Measurements from ENCODE around the gene ROPN1.
"Not testable (repeated sequence)": the region's sequence is repeated elsewhere in the genome, so short reads cannot be mapped to it uniquely, and the experiment has no call there.

Gene ROPN1

DNA sequence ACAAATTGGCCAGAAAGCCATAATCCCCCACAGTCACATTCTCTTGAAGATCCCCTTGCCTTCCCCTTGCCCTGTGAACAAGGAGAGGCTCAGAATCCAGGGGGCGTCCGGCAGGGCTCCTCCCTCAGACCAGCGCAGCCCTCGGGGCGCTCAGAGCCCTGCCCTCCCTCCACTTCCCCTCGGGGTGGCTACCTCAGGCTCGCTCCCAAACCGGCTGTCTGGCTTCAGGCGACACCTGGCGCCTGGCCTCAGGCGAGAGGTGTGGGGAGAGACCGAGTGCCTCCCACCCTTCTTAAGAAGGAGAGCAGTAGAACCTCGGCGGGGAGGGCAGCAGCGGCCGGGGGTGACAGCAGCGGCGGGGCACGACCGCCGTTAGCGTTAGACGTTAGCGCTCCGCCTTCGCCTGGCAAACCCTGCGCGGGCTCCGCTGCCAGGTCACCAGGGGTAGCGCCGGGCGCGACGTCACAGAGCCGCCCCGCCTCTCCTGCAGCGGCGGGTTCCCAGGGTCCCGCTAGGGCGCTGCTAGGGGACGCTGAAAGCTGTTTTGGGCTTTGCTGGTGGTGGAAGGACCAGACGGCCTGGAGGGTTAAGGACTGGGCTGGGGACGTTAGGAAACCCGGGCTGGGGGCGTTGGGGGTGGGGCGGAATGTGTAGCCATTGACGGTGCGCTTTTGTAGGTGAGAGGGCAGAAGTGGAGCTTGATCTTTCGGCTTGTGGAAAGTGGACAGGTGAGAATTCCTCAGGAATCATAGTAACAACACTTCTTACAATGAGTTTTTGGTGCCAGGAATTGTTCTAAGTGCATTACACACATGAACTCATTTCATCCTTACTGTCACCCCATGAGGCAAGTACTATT, at the start of gene ROPN1:
Gene ROPN1 (minus strand): TSS at position 395 of the 859 bp plus-strand sequence. CDS start 11,643 bp downstream, outside the sequence.
- in situ Hi-C loops (cut with MboI; ENCODE audit: low sequenced_read_pairs), result not testable (repeated sequence)

GRCh38 chr3:124041553-124041952, 49.6 kb upstream of the ROPN1 start:
- in situ Hi-C loops (cut with MboI; ENCODE audit: low sequenced_read_pairs), result no loop called here

DNA sequence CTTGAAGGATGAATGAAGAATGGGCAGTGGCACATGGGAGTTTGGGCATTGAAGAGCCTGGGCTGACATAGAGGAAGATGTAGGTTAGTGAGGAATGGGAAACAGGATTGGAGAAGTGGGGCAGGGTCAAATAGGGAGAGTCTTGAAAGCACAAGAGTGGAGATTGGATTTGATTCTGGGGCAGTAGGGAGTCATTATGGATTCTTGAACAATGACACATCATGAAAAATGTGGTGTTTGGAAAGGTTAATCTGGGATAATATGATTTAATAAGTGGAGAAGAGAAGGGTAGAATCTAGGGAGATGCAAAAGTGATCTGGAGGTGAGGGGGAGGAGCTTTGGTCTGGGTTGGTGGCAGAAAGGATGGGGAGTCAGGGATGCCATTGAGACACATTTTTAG, 45.4 kb upstream of the ROPN1 start:
- in situ Hi-C loops (cut with MboI; ENCODE audit: low sequenced_read_pairs), result no loop called here

GRCh38 chr3:124036214-124036613, 44.3 kb upstream of the ROPN1 start:
- in situ Hi-C loops (cut with MboI; ENCODE audit: low sequenced_read_pairs), result not testable (repeated sequence)

GRCh38 chr3:124035463-124036121, 43.7 kb upstream of the ROPN1 start:
- in situ Hi-C loops (cut with MboI; ENCODE audit: low sequenced_read_pairs), result no loop called here

- in situ Hi-C loops (cut with MboI; ENCODE audit: low sequenced_read_pairs), result no loop called here
Observed at GRCh38 chr3:124034844-124035152, 42.9 kb upstream of the ROPN1 start.

GRCh38 chr3:124034016-124034843, 42.3 kb upstream of the ROPN1 start:
- in situ Hi-C loops (cut with MboI; ENCODE audit: low sequenced_read_pairs), result no loop called here

- in situ Hi-C loops (cut with MboI; ENCODE audit: low sequenced_read_pairs), result no loop called here
Observed at GRCh38 chr3:124033360-124034015, 41.6 kb upstream of the ROPN1 start, which contains the start of gene KALRN. KALRN (plus strand) TSS chr3:124033369.

GRCh38 chr3:124032881-124033359, 41.0 kb upstream of the ROPN1 start:
- in situ Hi-C loops (cut with MboI; ENCODE audit: low sequenced_read_pairs), result no loop called here

DNA sequence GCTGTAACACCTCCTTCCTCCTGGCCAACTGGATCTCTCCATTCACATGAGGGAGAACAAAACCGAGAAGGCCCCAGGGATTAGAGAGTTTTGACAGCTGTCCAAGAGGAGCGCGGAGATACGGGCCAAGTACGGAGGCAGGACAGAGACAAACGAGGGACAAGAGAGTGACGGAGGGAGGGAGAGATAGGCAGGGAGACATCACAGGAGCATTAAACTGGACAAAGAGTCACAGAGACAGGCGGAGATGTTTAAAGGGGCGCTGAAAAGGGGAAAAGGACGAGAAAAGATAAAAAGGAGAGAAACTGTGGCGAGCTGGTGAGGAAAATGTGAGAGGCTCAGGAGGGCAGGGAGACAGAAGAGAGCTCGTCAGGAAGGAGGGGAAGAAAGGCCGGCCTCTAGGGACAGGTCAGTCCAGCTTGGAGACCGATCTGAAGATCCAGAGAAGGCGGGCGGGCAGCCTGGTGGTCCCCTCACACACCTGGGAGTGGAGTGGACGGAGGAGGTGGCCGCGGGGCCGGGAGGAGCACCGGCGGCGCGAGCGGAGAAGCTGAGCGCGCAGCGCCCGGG, 40.5 kb upstream of the ROPN1 start:
- in situ Hi-C loops (cut with MboI; ENCODE audit: low sequenced_read_pairs), result no loop called here

DNA sequence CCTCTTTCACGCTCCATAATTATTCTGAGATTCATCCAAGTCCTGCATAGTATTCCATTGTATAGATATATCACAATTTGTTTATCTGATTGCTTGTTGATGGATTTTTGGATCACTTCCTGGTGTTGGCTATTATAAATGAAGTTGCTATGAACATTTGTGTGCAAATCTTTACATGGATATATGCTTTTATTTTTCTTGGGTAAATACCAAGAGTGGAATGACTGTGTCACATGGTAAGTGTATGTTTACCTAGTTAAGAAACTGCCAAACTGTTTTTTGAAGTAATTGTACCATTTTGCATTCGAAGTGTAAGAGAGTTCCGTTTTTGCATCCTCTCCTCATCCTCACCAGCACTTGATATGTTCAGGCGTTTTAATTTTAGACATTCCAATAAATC, 34.6 kb upstream of the ROPN1 start:
- in situ Hi-C loops (cut with MboI; ENCODE audit: low sequenced_read_pairs), result no loop called here

GRCh38 chr3:124023531-124023930, 31.6 kb upstream of the ROPN1 start:
- in situ Hi-C loops (cut with MboI; ENCODE audit: low sequenced_read_pairs), result not testable (repeated sequence)

DNA sequence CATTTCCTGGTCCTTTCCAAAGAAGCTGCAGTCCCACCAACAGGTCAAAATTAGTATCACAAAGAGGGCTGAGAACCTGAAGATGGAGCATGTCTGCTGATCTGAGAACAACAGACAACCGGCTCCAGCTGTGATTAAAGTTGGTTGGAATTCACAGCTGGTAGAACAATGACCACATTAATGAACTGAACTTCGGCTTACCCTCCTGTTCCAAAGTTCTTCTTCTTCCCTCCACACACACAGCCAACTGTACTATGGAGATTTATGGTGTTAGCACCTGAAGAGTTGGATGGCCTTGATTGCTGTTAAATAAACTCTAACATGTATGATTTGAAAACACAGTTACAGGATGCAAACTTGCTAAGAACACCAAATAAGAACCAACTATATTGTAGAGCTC, 27.4 kb upstream of the ROPN1 start:
- in situ Hi-C loops (cut with MboI; ENCODE audit: low sequenced_read_pairs), result no loop called here

GRCh38 chr3:124017502-124017901, 25.6 kb upstream of the ROPN1 start:
- in situ Hi-C loops (cut with MboI; ENCODE audit: low sequenced_read_pairs), result not testable (repeated sequence)

- in situ Hi-C loops (cut with MboI; ENCODE audit: low sequenced_read_pairs), result not testable (repeated sequence)
Observed at GRCh38 chr3:124016483-124016882, 24.6 kb upstream of the ROPN1 start.

GRCh38 chr3:124014366-124014942, 22.5 kb upstream of the ROPN1 start:
- in situ Hi-C loops (cut with MboI; ENCODE audit: low sequenced_read_pairs), result no loop called here

DNA sequence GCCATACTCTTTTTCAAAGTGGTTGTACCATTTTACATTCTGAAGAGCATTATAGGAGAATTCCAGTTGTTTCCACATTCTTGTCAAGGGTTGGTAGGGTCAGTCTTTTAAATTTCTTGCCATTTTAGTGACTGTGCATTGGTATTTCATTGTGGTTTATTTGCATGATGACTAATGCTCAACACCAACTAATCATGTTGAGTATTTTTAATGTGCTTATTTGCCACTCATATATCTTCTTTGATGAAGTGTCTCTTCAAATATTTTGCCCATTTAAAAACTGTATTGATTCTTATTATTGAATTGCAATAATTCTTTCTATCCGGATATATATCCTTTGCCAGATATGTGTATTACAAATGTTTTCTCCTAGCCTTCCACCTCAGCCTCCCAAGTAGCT, 16.4 kb upstream of the ROPN1 start:
- in situ Hi-C loops (cut with MboI; ENCODE audit: low sequenced_read_pairs), result not testable (repeated sequence)

- in situ Hi-C loops (cut with MboI; ENCODE audit: low sequenced_read_pairs), result no loop called here
Observed at GRCh38 chr3:124007186-124007585, 15.3 kb upstream of the ROPN1 start.

GRCh38 chr3:124002405-124003079, 10.6 kb upstream of the ROPN1 start:
- in situ Hi-C loops (cut with MboI; ENCODE audit: low sequenced_read_pairs), result not testable (repeated sequence)

Measured in HL-60/S4 (cell line).